ENCODE data around the gene CTTNBP2.

Gene CTTNBP2

DNA sequence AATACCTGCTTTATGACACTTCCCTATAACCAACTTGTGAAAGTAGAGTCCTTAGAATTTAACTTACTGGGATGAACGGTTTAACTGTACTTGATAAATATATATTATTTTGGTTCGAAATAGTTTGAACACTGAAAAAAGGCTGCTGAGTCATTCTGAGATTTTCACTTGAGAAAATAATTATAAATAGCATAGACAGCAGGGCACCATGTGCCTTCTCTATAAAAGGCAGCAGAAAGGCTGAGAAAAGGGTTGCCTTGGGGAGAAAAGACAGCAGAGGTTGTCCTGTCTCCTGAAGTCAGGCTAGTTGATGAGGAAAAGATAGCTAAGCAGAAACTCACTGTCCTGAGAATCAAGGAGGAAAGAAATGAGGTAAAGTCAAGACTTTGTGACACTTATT, 92.4 kb downstream of the CTTNBP2 start:
- DNase-seq, result no peak

DNA sequence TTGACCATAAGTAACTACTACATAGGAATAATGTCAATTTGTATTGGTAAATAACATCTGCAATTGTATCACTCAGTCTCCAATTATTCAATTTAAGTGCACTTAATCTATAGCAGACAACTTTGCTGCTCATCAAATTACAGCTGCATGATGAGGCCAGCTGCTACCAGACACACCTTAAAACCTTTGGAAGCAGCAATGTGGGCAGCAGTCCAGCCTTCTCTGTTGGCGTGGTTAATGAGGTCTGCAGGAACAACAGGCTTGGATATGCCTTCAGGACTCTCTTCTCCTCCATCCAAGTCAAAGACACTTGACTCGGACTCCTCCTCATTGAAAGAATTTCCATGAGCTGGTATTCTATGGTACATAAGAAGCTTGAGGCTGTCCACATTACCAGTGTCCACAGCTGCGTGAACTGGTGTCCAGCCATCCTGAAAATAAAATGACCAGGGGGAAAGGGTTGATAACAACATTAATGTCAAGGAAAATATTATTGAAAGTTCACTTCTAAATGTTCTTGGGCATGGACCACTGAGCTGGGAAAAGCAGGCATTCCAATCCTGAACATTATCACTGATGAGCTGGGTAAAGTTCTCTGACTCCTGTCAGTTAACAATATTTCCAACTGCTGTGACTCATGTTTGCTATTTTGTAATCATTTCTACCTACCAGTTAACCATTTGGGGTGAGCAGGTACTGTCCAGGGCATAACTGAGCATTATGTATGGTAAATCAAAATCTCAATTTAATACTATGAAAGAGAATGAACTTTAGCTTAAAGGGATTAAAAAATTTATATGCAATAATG, 95.7 kb downstream of the CTTNBP2 start:
- no peak for DNase-seq

DNA sequence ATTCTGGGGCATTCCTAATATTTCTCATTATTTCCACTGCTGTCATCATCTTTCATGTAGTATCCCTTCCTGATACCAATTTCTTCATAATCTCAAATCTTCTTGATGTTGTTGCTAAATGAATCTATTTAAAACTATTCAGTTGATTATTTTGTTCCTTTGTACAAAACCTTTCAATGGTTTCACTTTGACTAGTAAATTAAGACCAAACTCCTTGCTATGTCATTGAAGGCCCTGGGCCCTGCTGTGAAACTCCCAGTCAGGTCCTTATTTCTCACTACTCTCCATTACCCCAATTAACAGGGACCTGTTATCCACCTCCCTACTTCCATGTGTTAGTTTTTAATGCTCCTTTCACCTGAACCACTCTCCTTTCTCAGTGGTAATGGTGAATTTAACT, 97.0 kb downstream of the CTTNBP2 start:
- DNase-seq, result no peak

DNA sequence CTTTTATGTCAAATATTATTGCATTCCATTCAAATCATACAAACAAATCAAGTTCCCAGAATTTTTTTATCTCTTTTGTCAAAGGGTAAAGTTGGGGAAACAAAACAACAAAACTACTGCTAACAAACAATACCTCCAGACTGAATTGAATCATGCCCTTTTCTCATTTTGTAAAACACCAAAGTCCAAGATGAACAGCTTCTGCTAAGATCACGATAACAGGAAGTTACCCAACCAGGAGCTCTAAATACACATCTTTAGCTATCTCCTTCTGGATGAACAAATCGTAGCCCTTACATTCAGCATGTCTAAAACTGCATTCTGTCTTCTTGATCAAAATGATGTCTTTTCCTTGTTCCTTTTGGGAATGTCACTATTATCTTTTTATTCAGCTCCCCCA, 97.4 kb downstream of the CTTNBP2 start:
- DNase-seq, result no peak

DNA sequence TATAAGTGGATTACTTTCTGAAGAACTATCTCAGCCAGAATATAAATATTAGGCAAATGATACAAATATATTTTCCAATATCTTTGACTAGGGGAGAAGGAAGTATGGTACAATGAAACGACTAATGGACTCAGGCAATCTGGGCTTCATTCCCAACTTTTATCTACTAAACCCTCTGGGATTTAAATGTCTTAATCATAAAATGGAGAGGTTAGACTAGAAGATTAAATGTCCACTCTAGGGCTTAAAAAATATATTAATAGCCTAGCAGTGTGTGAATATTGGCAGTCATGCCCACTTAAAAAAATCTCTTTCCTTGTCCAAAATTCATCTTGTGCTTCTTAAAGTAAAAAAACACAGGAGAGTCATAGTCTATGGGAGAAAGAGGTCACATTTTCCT, 98.3 kb downstream of the CTTNBP2 start:
- no peak for DNase-seq

DNA sequence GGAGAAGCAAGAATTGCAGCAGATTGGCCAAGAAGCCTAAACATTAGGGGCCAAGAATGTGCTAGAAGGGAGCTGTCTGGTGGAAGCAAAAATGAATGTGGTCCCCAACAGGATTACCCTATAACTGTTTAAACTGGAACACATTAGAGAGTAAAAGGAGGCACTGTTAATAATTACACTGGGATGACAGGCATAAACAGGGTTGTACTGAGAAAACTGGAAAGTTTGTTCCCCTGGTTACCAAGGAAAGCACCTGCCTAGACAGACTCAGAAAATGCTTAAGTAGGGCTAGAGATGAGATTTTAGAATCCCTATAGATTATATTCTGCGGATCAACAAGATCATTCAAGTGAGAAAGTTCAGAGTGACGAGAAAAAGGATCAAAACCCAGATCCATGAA, 100.8 kb downstream of the CTTNBP2 start:
- no peak for DNase-seq

DNA sequence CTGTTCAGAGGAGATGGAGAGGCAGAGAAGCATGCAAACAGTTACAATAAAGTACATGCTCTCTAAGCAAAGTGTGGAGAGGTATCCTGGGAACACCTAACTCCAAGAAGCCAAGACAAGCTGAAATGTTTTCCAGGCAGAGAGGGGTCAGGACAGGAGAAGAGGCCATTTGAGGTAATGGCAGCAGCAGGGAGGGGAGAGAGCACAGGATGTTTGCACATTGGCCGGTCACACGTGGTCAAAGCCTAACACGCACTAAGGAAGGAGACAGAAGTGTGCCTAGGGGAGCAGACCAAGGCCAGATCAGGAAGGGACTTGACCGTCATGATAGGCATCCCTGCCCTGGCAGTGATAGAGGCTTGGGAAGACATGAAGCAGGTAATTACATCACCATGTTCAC, 101.5 kb downstream of the CTTNBP2 start:
- DNase-seq, result no peak

DNA sequence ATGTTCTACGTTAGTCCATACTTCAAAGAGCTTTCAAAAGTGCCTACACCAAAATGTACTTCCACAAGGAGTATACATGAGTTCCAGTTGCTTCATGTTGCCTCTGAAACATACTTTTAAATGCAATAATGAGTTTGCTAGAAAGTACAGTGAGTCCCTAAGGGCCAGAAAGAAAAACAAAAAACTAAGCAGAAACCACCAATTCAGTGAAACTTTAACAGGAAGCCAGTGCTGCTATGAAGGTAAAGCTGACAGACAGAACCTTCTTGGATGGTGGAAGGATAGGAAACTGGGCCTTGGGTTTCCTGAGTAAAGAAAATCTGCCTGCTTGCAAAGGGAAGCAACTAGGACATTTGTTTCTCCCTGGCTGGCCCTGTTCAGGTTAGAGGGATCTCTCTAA, 104.2 kb downstream of the CTTNBP2 start:
- DNase-seq, result no peak

DNA sequence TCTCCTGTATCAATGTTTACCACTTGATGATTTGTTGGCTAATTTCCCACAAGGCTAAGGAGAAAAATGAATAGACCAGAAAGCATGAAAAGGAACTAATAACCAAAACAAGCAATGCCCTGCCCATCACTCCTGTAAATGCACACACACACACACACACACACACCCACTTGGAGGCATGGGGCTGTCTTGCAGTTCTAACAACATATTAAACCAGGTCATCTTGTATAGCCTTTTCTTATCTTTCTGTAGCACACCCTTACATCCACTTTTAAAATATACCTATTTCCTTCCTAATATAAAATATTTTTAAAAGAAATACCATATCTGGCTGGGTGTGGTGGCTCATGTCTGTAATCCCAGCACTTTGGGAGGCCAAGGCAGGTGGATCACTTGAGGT, 105.3 kb downstream of the CTTNBP2 start:
- no peak for DNase-seq

DNA sequence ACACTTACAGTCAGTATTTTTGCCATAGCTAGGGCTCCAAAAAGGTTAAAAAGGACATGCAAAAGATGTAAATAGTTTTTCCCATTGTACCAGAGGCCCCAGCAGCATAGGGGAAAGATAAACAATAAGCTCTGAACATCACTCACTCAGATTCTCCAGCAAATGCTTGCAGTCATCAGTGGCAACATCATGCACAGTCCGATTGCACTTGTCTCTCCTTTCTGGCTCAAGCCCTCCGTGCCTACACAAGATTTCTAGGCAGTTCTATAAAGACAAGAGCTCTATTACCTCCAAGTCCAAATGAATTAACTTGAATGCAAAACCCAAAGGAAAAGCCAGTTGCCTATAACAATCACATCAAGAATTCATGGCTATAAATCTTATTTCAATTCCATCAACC, 106.3 kb downstream of the CTTNBP2 start:
- no peak for DNase-seq

DNA sequence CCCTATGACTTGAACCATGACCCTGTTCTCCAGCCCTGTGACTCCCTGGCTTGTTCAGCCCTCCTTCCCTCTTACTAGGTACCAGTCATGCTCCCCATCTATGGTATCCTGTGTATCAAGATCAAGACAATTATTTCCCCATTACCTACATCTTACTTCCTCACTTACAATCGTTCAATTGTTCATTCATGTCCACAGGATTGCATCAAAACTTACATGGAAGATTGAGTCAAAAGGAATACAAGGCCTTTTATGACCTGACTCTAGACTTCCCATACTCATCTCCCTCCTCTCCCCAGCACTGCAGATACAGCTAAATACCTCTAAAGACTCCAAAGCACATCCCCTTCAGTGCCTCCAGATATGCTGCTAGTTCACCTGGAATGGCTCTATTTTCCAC, 109.2 kb downstream of the CTTNBP2 start:
- no peak for DNase-seq

DNA sequence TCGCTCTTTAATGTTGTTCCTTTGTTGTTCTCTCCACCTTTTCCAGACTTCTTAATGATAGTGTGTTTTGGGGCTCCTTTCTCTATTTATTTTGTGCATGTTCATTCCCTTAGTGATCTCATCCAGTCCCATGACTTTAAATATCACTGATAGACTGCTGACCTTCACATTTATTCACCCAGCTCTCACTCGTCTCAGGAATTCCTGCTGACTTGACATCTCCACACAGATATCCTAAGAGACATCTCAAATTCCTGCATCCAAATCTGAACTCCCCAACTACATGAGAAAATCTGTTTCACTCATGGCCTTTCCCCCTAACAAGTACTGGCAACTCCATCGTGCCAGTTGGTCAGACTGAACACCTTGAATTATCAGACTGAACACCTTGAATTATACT, 111.2 kb downstream of the CTTNBP2 start:
- no peak for DNase-seq

DNA sequence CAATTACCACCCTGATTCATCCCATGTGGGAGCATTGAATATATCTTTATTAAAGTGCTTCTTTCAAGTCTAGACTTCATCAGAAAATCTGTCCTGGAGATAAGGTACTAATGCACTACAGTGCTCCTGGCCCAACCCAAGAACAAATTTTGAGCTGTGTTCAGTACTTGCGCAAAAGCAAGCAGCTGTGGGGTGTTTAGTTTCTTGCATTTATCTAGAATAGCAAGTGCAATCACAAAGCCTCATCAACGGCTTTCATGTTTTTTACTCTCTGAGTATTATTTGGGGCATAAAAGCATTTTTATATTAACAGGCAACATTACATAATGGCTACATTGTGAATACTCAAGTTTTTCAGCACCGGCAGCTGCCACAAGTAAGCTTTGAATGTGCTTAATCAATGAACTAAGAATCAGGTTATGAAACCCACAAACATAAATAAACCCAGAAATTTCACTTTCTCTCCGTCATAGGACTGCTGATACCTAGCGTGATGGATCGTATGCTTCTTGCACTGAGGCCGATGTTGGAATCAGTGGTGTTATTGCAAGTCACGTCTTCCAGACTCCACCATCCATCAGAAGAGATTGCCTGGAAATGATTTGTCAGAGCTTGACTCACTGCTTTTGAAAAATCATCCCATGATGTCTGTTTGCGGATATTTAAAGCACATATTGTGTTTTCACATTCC, 113.1 kb downstream of the CTTNBP2 start:
- DNase-seq, result no peak

DNA sequence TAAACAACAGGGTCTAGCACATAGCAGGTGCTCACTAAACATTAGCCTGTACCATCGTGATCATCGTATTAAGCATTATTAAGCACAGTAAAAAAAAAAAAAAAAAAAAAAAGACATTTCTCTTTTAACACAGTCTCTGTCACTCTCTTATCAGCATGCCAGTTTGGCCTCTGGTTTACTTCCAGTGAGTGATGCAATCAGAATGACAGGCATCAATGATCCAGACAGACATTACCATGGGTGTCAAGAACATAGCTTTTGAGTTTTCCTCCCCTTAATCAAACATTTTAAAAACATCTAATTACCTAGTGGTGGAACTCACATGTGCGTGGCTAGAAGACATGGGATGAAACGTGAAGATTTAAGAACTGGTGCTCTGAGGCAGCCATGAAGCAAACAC, 115.8 kb downstream of the CTTNBP2 start:
- DNase-seq, result no peak

DNA sequence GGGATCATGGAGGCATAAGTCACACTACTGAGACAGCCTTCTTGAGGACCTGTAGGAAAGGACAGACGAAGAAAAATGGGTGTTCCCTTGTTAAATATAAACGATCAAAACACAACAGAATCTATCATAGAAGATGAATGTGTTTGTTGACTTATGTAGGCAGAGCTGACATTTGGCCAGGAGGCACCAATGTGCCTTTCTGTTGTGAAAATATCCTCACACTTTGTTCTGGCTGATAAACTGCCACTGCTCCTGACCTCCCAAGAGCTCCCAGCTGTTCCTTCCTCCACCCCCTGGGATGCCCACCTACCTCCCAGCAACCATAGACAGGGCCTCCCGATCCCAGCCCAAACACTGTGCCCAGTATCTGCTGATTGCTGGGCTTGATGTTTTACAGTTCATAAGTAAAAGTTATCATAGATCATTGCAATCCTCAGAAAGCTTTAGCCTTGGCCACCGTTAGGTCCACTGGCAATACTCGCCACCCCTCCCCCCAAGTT, 116.6 kb downstream of the CTTNBP2 start:
- DNase-seq, result no peak

DNA sequence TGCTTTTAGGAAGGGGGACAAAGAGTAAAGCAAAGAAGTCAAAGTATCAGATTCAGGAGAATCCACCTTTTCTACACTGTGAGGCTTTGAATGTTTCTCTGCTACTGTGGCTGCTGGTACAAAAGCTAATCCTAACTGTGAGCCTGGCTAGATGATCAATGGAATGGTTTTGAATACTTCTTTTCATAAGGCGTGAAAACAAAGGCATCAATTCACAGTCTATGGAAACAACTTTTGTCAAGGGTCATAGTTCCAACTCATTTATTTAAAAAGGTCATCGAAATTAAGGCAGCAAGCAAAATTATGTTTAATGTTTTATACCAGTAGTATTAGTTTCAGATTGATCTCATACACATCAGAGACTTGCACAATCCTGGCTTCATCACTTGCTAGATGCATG, 118.1 kb downstream of the CTTNBP2 start:
- DNase-seq, result no peak

DNA sequence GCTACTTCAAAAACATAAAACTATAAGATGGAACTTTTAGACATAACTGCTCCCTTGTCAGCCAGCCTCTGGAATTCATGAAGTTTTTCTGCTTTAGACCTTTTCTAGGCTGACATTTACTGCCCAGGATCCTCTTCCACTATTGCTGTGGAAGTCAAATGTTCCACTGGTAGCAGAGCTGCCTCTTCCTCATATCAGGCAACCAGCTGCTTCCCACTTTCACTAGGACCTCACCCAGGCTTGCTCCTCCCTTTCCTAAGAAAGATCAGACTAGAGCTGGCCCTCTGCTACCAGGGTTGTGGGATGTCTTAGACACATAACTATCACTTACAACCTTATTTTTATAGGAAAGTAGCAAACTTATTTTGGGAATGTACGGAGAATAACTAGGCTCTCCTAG, 121.5 kb downstream of the CTTNBP2 start:
- DNase-seq, result no peak

DNA sequence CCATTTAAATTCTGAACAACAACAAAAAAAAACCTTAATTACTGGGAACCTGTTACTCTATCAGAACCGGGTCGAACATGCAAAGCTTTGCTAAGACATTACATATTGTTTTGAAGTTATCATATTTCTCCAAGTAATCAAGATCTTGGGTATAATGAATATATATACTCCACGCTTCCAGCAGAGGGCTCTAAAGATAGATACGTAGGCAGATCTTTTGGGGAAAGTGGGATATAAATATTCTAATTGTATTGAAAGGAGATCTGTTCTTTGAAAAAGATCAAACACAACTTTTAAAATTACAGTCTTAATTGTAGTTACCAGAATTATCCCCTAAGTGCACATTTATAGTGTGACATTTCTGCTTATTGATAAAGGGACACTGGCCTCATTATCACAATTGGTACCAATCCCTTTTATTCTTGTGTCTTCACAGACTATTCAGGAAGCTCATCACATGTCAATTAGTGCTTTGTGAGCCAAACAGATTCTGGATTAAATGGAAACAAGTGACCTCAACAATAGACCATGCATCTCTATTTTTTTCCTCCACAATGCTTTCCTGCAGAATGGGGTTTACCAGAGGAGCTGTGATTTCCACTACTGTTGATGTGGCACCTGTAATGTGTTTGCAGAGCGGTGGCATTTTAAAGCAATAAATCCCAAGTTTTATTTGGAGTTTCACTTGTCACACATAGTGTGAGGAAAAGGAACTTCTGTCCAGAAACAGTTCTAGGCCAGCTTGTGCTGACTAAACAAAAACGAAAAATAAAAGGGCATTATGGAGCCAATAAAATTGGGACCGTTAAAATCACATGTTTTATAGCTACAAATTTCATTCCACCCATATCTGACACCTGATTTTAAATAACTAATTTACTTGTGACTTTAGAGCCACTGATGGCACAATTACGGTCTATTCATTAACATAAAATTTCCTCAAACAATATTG, 122.4 kb downstream of the CTTNBP2 start:
- no peak for DNase-seq

DNA sequence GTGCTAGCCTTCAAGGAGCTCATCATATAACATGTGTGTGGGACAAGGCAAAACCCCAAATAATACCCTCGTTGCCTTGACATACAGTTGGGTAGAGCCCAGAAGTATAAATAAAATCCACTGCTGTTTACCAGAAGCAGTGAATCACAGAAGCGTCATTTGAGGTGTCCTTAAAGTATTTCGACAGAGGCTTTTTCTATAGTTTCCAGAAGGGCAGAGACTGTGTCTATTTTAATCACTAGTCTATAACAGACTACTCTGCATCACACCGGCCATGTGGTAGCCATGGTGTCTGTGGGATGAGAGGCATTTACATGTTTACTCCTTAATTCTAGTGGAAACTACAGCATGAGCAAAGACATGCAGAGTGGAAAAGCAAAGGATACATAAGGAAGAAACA, 131.3 kb downstream of the CTTNBP2 start:
- DNase-seq, result no peak

DNA sequence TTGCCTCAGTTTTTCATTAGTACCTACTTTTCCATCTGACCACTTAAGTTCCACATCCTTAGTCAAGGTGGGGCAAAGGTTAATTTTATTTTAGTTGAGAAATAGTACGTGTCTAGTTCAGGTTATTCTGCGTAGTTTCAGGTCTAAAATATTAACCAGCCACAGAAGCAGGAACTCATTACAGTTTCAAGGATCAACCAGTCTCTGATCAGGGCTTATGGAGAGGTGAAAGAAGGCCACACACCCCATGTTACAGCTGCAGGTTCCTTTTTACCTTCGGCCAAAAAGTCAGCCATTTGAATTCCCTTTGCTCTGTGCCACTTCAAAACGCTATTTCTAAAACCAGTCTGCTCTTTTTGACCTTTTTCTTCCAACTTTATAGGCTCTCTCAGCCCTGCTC, 134.2 kb downstream of the CTTNBP2 start:
- DNase-seq, result no peak

DNA sequence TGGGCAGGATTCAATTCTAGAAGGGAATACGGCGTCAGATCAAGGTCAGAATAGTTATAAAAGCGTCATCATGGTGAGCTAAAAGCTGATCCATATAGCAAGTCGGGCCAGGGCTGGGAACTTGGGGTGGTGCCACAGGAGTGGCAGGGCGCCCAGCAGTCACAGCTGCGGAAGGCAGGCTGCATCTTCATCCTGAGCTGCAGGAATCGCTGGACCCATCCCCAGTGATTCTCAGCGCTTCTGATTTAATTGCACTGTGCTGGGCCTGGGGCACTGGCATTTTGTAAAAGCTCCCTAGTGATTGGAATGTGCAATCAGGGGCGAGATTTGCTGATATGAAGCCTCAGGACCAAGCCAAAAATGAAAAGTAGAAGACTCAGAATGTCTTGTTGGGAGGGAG, 135.3 kb downstream of the CTTNBP2 start:
- no peak for DNase-seq

DNA sequence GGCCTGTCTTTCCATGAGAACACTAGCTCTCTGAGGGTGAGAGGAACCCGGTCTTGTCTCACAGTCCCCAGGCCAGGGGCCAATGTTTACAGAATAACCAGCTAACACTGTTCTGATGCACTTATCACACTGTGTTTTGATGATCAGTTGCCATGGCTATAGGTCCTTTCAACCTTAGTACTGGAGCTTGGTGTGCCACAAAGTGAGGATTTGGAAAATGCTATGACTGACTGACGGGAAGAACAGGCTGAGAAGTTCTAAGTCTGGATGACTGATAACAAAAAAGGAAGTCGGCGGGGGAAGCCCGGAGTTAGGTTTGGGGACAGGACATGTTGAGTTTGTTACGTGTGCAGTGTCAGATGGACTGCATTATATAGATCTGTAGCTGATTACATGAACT, 141.8 kb downstream of the CTTNBP2 start:
- DNase-seq, result no peak

DNA sequence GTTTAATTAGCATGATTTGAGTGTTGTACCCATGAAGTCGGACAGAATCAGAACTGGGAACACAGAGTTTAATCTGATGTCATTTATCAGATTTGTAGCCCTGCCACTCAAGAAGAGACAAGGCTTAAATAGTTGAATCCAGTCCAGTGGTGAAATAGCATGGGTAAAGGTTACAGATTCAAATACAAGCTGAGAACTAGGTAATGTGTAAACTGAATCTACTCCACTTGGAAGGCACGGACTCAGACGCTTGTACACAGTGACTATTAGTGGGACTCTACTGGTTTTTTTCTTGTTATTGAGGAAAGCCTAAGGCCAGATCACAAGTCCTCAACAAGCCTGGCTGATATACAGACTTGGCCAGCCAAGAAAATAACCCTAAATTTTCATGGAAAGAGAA, 142.9 kb downstream of the CTTNBP2 start:
- DNase-seq, result no peak
